Trophoblast cell (in vitro differentiated cells and primary cell): ENCODE data around the gene ABLIM2.

ENCODE experiments used
- DNase-seq, 2 donors: peaks; one replicate each; pipeline ENCODE4 v3.0.0-alpha.2; 2016
- H2AFZ ChIP-seq: 2 replicates; pipeline ENCODE4 v1.6.1; 2013; ENCODE audit warnings: low read length, moderate library complexity, mild to moderate bottlenecking; ENCODE audit not compliant: insufficient read depth, poor library complexity
- H2AK5ac ChIP-seq: 2 replicates; pipeline ENCODE4 v1.6.1; 2013; ENCODE audit warnings: mild to moderate bottlenecking, low read length
- H2BK120ac ChIP-seq: 2 replicates; pipeline ENCODE4 v1.6.1; 2013; ENCODE audit warnings: low read length, mild to moderate bottlenecking, moderate library complexity; ENCODE audit not compliant: insufficient read depth, poor library complexity
- H2BK12ac ChIP-seq: 2 replicates; pipeline ENCODE4 v1.6.1; 2013; ENCODE audit warnings: mild to moderate bottlenecking, low read length, moderate library complexity
- H2BK5ac ChIP-seq: 2 replicates; pipeline ENCODE4 v1.6.1; 2013; ENCODE audit warnings: low read length, low read depth, moderate library complexity, mild to moderate bottlenecking; ENCODE audit not compliant: poor library complexity
- H3K14ac ChIP-seq: 2 replicates; pipeline ENCODE4 v1.6.1; 2013; ENCODE audit warnings: mild to moderate bottlenecking, low read length
- H3K18ac ChIP-seq: 2 replicates; pipeline ENCODE4 v1.6.1; 2013; ENCODE audit warnings: mild to moderate bottlenecking, low read length
- H3K23ac ChIP-seq: 2 replicates; pipeline ENCODE4 v1.6.1; 2013; ENCODE audit warnings: low read length
- H3K27ac ChIP-seq: 2 replicates; pipeline ENCODE4 v1.5.1; 2013; ENCODE audit warnings: low read depth, mild to moderate bottlenecking, inconsistent platforms, low read length, moderate library complexity
- H3K27me3 ChIP-seq: 2 replicates; pipeline ENCODE4 v1.6.1; 2013; ENCODE audit warnings: inconsistent platforms, mild to moderate bottlenecking, low read length, moderate library complexity; ENCODE audit not compliant: insufficient read depth
- H3K36me3 ChIP-seq, 2 experiments: 1 replicate in 1 of 2; 2 replicates in 1 of 2; pipeline ENCODE4 v1.6.1; 2013; ENCODE audit warnings: low read length in 2 of 2, mild to moderate bottlenecking in 2 of 2, moderate library complexity in 1 of 2; ENCODE audit not compliant: insufficient read depth in 2 of 2, control insufficient read depth in 1 of 2
- H3K4ac ChIP-seq: 2 replicates; pipeline ENCODE4 v1.6.1; 2013; ENCODE audit warnings: low read depth, mild to moderate bottlenecking, low read length, moderate library complexity
- H3K4me1 ChIP-seq, 2 experiments: 1 replicate in 1 of 2; 2 replicates in 1 of 2; pipeline ENCODE4 v1.6.1; 2013; ENCODE audit warnings: low read length in 2 of 2, mild to moderate bottlenecking in 2 of 2, moderate library complexity in 1 of 2; ENCODE audit not compliant: insufficient read depth in 2 of 2, control insufficient read depth in 1 of 2
- H3K4me2 ChIP-seq: 2 replicates; pipeline ENCODE4 v1.6.1; 2013; ENCODE audit warnings: inconsistent platforms, mild to moderate bottlenecking, low read length, moderate library complexity
- H3K4me3 ChIP-seq: 2 replicates; pipeline ENCODE4 v1.5.1; 2013; ENCODE audit warnings: mild to moderate bottlenecking, low read depth, low read length, inconsistent platforms
- H3K79me1 ChIP-seq: one replicate; pipeline ENCODE4 v1.6.1; 2013; ENCODE audit warnings: low read length
- H3K79me2 ChIP-seq: 2 replicates; pipeline ENCODE4 v1.6.1; 2013; ENCODE audit warnings: low read length, mild to moderate bottlenecking; ENCODE audit not compliant: control insufficient read depth, insufficient read depth, poor library complexity
- H3K9ac ChIP-seq: 2 replicates; pipeline ENCODE4 v1.6.1; 2013; ENCODE audit warnings: mild to moderate bottlenecking, low read length
- H3K9me3 ChIP-seq: 2 replicates; pipeline ENCODE4 v1.6.1; 2013; ENCODE audit warnings: low read depth, mild to moderate bottlenecking, control low read depth, inconsistent platforms, low read length; ENCODE audit not compliant: insufficient read depth
- H4K12ac ChIP-seq: 2 replicates; pipeline ENCODE4 v1.6.1; 2013; ENCODE audit warnings: low read depth, mild to moderate bottlenecking, low read length, moderate library complexity
- H4K8ac ChIP-seq: 2 replicates; pipeline ENCODE4 v1.6.1; 2013; ENCODE audit warnings: low read depth, mild to moderate bottlenecking, low read length, moderate library complexity
- H4K91ac ChIP-seq: one replicate; pipeline ENCODE4 v1.6.1; 2013; ENCODE audit warnings: low read depth, mild to moderate bottlenecking, low read length, moderate library complexity
- WGBS: extraction: QIAGEN DNeasy Blood & Tissue Kit; methylation state at CpG from one replicate; pipeline ENCODE4 v1.1.7; 2013; ENCODE audit warnings: missing lambda C conversion rate; ENCODE audit not compliant: insufficient read length, insufficient coverage; ENCODE audit errors: extremely low coverage; 5-methylcytosine and 5-hydroxymethylcytosine counted together

Gene ABLIM2

DNA sequence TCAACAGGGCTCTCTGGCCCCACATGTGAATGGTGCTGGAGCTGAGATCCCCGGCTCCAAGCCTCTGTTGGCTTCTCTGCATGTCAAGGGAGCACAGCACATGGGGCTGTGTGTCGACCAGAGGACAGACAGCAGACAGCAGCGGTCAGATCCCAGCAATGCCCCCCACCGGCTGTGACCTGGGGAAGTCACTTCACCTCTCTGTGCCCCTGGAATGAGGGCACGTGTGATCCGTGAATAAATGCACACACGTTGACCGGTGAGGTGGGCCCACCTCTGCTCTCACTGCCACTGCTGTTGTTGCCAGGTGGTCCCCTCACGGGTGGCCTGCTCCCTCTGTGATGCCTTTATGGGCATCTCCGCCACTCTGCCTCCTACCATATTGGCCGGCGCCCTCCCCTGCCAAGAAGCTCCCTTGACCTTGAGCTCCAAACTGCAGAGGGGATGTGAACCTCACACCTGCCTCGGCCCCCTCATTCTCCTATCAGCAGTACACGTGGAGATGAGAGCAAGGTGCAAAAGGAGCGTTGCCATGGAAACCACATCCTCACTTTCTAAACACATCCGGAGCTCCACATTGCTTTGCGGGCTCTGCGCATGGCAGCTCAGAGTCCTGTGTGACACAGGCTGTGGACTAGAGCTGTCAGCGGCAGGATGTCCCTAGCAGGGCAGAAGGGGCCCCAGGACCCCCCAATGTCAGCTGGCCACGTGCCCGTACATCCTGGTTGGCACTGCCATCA is 75.4 kb downstream of the ABLIM2 start:
- H3K18ac ChIP-seq = no peak overlapping the region
- H3K79me2 ChIP-seq = no peaks in the 10 kb centered on the region
- H4K12ac ChIP-seq = no peak overlapping the region
- no peak overlapping the region for H2BK120ac ChIP-seq
- H3K14ac ChIP-seq = no peak overlapping the region
- no peak overlapping the region for H2AFZ ChIP-seq
- H4K91ac ChIP-seq = no peak overlapping the region
- no peak overlapping the region for H4K8ac ChIP-seq
- H3K36me3 ChIP-seq = no peaks in the 10 kb centered on the region
- no peaks in the 10 kb centered on the region for H3K27me3 ChIP-seq
- no peak overlapping the region for H3K4ac ChIP-seq
- no CpG with 5 or more reads among the region's 21 CpGs for WGBS
- no peaks in the 10 kb centered on the region for H3K79me1 ChIP-seq
- no peak overlapping the region for H3K27ac ChIP-seq
- peaks cover 3% of the 10 kb centered on the region for H3K9me3 ChIP-seq
- no peak overlapping the region for H2BK12ac ChIP-seq
- H3K4me3 ChIP-seq = no peak overlapping the region
- DNase-seq = no peak
- no peak overlapping the region for H2BK5ac ChIP-seq
- H3K9ac ChIP-seq = no peak overlapping the region
- H3K4me1 ChIP-seq = no peaks in the 10 kb centered on the region
- H2AK5ac ChIP-seq = no peak overlapping the region
- no peak overlapping the region for H3K23ac ChIP-seq
- no peak overlapping the region for H3K4me2 ChIP-seq

DNA sequence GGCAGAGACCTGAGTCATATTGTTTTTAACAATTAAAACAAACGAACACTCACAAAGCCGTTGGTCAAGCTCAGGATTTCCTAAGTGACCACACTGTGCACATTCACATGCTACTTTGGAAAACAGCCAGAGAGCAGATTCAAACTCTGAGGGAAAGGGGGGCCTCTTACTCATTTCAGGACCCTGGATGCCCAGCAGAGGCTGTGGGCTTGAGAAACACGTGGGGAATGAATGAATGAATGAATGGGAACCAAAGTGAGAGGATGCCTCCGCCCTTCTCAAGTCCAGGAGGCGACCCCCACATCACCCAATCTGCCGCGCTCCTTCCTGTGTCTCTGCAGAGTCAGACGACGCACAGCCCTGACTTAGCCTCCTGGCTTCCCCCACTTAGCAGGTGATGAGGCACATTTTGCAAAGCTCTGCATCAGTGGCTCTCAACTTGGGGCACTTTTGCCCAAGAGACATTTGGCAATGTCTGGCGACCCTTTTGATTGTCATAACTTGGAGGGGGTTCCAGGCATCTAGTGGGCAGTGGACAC is 76.0 kb downstream of the ABLIM2 start:
- Histone ChIP-seq H3K4ac (no peak overlapping the region), H3K4me3 (no peak overlapping the region), H4K8ac (no peak overlapping the region), H3K23ac (no peak overlapping the region), H3K79me2 (no peaks in the 10 kb centered on the region), H4K91ac (no peak overlapping the region), H3K4me2 (no peak overlapping the region), H3K36me3 (no peaks in the 10 kb centered on the region), H2BK120ac (no peak overlapping the region), H2BK12ac (no peak overlapping the region), H3K79me1 (no peaks in the 10 kb centered on the region), H3K14ac (no peak overlapping the region), H3K27me3 (no peaks in the 10 kb centered on the region), H3K9me3 (peaks cover 3% of the 10 kb centered on the region), H3K9ac (no peak overlapping the region), H3K27ac (no peak overlapping the region), H2BK5ac (no peak overlapping the region), H2AK5ac (no peak overlapping the region), H4K12ac (no peak overlapping the region), H2AFZ (no peak overlapping the region), H3K4me1 (no peaks in the 10 kb centered on the region), H3K18ac (no peak overlapping the region)
- WGBS = no CpG with 5 or more reads among the region's 10 CpGs
- DNase-seq = no peak

DNA sequence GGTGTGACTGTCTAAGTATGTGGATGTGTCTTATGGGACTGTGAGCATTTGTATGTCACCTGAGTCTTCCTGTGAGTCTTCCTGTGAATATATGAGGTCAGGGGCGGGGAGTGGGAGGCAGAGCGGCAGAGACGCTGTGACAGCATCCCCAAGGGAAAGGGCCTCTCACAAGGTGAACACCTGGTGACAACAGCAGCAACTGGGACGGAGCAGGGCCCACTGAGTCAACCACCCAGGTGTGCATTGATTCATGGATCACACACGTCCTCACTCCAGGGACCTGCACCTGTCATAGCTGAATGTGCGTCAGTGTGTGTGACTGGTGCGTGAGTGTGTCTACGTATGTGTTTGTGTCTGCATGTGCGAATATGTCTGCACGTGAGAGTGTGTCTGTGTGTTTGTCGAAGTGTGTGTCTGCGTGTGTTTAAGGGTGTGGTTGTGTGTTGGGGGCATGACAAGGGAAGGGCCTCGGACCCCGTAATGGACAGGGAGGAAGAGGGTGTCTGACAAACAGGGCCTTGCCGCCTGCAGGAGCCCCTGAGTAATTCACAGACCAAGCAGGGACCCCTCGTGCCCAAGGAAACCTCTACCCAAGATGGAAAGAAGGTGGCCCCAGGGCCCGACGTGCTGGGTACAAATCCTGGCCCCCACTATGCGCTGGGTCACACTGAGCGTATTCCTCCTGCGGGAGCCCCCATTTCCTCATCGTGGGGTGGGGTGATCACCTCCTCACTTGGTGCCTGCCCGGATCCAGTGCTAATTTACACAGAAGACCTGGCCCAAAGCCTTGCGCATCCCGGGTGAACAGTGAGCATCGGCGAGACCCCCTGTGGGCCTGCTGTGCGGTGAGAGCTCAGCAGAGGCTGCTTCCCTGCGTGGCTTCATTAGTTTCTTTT is 76.7 kb downstream of the ABLIM2 start:
- Histone ChIP-seq H3K23ac (no peak overlapping the region), H3K79me2 (no peaks in the 10 kb centered on the region), H3K4me2 (no peak overlapping the region), H3K27ac (no peak overlapping the region), H4K12ac (no peak overlapping the region), H3K79me1 (no peaks in the 10 kb centered on the region), H3K27me3 (no peaks in the 10 kb centered on the region), H4K91ac (no peak overlapping the region), H3K36me3 (no peaks in the 10 kb centered on the region), H3K4me3 (no peak overlapping the region), H4K8ac (no peak overlapping the region), H2BK120ac (no peak overlapping the region), H3K4ac (no peak overlapping the region), H3K4me1 (no peaks in the 10 kb centered on the region), H3K18ac (no peak overlapping the region), H2AK5ac (no peak overlapping the region), H2BK12ac (no peak overlapping the region), H3K9ac (no peak overlapping the region), H3K9me3 (peaks cover 3% of the 10 kb centered on the region), H2BK5ac (no peak overlapping the region), H2AFZ (no peak overlapping the region), H3K14ac (no peak overlapping the region)
- no peak for DNase-seq
- no CpG with 5 or more reads among the region's 29 CpGs for WGBS

DNA sequence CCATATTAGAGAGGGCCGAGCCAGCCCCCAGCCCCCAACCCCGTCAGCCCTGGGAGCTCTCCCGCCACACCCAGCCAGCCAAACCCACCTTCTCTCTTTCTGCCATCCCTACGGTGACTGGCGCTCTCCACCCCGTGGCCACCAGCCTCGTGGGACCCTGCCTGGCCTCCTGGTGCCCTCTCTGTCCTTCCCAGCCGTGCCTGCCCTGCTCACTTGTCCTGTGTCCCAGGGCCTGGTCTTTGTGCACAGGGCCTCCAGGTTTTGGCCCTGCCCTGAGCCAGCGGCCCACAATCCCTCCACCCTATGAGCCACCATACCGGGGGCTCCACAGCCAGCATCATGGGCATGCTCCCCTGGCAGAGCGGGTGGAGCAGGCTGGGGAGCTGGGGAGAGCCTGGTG is 77.4 kb downstream of the ABLIM2 start:
- Histone ChIP-seq H3K4me1 (no peaks in the 10 kb centered on the region), H3K79me2 (no peaks in the 10 kb centered on the region), H4K12ac (no peak overlapping the region), H3K27me3 (no peaks in the 10 kb centered on the region), H4K8ac (no peak overlapping the region), H2AK5ac (no peak overlapping the region), H3K4me2 (no peak overlapping the region), H3K79me1 (no peaks in the 10 kb centered on the region), H3K14ac (no peak overlapping the region), H2BK5ac (no peak overlapping the region), H3K27ac (no peak overlapping the region), H2BK120ac (no peak overlapping the region), H4K91ac (no peak overlapping the region), H2AFZ (no peak overlapping the region), H3K36me3 (no peaks in the 10 kb centered on the region), H3K9ac (no peak overlapping the region), H2BK12ac (no peak overlapping the region), H3K4ac (no peak overlapping the region), H3K18ac (no peak overlapping the region), H3K23ac (no peak overlapping the region), H3K9me3 (peaks cover 3% of the 10 kb centered on the region), H3K4me3 (no peak overlapping the region)
- DNase-seq = no peak
- WGBS = no CpG with 5 or more reads among the region's 11 CpGs
